CD4-positive, alpha-beta T cell (primary cell): ENCODE measurements around the gene TGM5. TPM values are rescaled to one million over a fixed set of nuclear protein-coding genes. Genes with fewer than 3 reads are reported as not detected.

Experiments used
- ATAC-seq: fragments of 200-7000 bp; cut with Tn5 transposase; one replicate; pipeline ENCODE4 v1.10.0; 2022; ENCODE audit warnings: mild to moderate bottlenecking; ENCODE audit not compliant: poor library complexity
- CTCF ChIA-PET: fragments of 350-600 bp; sonication (Branson Sonifier 250); formaldehyde crosslinking; loops from one replicate; lab custom pipeline; 2021; ENCODE audit warnings: antibody characterized with exemption, inconsistent platforms; lab: Charles Lee
- POLR2A ChIA-PET: fragments of 350-600 bp; sonication (Branson Sonifier 250); formaldehyde crosslinking; loops from one replicate; lab custom pipeline; 2021; ENCODE audit warnings: antibody characterized with exemption, inconsistent platforms; lab: Charles Lee
- DNase-seq, 14 experiments: peaks; one replicate each; pipeline ENCODE4 v3.0.0-alpha.2; 2013 to 2020; ENCODE audit warnings: mixed read lengths in 2 of 14
- H3K27ac ChIP-seq, 2 donors: one replicate each; pipeline versions ENCODE4 v1.5.1 to v1.7.0; 2013; ENCODE audit warnings: low read length in 2 of 2, low read depth in 1 of 2, mild to moderate bottlenecking in 1 of 2
- H3K27me3 ChIP-seq, 2 experiments: 1 replicate in 1 of 2; 2 replicates in 1 of 2; pipeline versions ENCODE4 v1.6.1 to v1.7.0; 2013; ENCODE audit warnings: low read length in 2 of 2, control low read depth in 1 of 2, mild to moderate bottlenecking in 1 of 2, moderate library complexity in 1 of 2; ENCODE audit not compliant: insufficient read depth in 2 of 2, control insufficient read depth in 1 of 2
- H3K36me3 ChIP-seq: one replicate; pipeline ENCODE4 v1.6.1; 2013; ENCODE audit warnings: low read length, control low read depth; ENCODE audit not compliant: insufficient read depth
- H3K4me1 ChIP-seq: one replicate; pipeline ENCODE4 v1.6.1; 2013; ENCODE audit warnings: low read length, control low read depth; ENCODE audit not compliant: insufficient read depth
- H3K4me3 ChIP-seq: one replicate; pipeline ENCODE4 v1.5.1; 2013; ENCODE audit warnings: mild to moderate bottlenecking, low read length, moderate library complexity
- H3K9me3 ChIP-seq, 2 experiments: 1 replicate in 1 of 2; 2 replicates in 1 of 2; pipeline versions ENCODE4 v1.6.1 to v1.7.0; 2013; ENCODE audit warnings: low read length in 2 of 2, mild to moderate bottlenecking in 2 of 2, control low read depth in 1 of 2, moderate library complexity in 1 of 2; ENCODE audit not compliant: control insufficient read depth in 1 of 2, insufficient read depth in 1 of 2
- H3K27ac Mint-ChIP-seq: one replicate; pipeline ENCODE4 v1.8.0; 2020; ENCODE audit warnings: mixed read lengths
- H3K27me3 Mint-ChIP-seq: one replicate; pipeline ENCODE4 v1.8.0; 2021; ENCODE audit warnings: mixed read lengths
- H3K36me3 Mint-ChIP-seq: one replicate; pipeline ENCODE4 v1.8.0; 2021; ENCODE audit warnings: low read depth, mixed read lengths
- H3K4me1 Mint-ChIP-seq: one replicate; pipeline ENCODE4 v1.8.0; 2021; ENCODE audit warnings: low read depth, mixed read lengths
- H3K4me3 Mint-ChIP-seq: one replicate; pipeline ENCODE4 v1.8.0; 2020; ENCODE audit warnings: mild to moderate bottlenecking, mixed read lengths
- H3K9me3 Mint-ChIP-seq: one replicate; pipeline ENCODE4 v1.8.0; 2020; ENCODE audit warnings: mixed read lengths
- CTCF ChIP-seq: fragments of 200-600 bp; IDR thresholded peaks from one replicate; pipeline ENCODE4 v1.8.0; 2022; ENCODE audit warnings: antibody characterized with exemption, mild to moderate bottlenecking
- intact Hi-C, 2 experiments: fragments of 100-400 bp; cut with DNase I in 1 of 2; cut with micrococcal nuclease in 1 of 2; formaldehyde crosslinking; loops; one replicate each; pipeline versions ENCODE4 v1.15.1 to v1.9.0; 2023 to 2025; cut with DNase I, micrococcal nuclease
- total RNA-seq, 174 experiments: library from RNA in 2 of 174; stranded (reverse) in 2 of 174; gene quantifications; one replicate each; pipeline ENCODE4 v1.2.3 and lab custom pipeline; 2021 to 2026

The TGM5 gene
- total RNA-seq, 2 experiments from 2014 or later, result not detected

DNA sequence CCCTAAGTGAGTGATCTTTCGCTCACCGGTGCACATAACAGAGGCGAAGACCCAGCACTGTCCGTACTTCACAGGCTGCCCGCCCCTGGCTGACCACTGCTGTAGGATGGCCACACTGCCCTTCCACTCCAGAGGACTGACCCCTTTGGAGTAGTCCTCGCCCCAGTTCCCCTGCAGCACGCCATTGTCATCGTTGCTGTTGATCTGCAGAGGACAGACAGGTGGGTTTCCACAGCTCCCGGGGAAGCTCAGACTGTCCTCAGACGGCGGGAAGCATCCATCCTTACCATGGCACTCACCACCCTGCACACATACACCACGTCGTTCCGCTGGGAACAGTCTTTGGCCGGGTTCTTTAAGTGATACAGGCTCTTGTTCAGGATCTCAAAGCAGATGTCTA lies 20.5 kb upstream of the TGM5 start:
- ChIA-PET POLR2A (interaction anchor here (0.6 kb wide), 1 partner anchor 82 kb away, joined by 3 read pairs; no protein-coding TSS in a partner anchor), CTCF (interaction anchor here (0.7 kb wide), 1 partner anchor 62 kb away, joined by 4 read pairs; no protein-coding TSS in a partner anchor)
- peaks cover 4% of the 10 kb centered on the region for H3K4me1 Mint-ChIP-seq
- DNase-seq, result no peak
- H3K4me3 Mint-ChIP-seq, result no peak overlapping the region
- H3K9me3 Mint-ChIP-seq, result no peaks in the 10 kb centered on the region
- Histone ChIP-seq H3K27me3 (peaks cover 0 to 9% of the 10 kb centered on the region in 2 experiments), H3K4me3 (no peak overlapping the region), H3K36me3 (no peaks in the 10 kb centered on the region), H3K9me3 (no peaks in the 10 kb centered on the region), H3K27ac (no peak overlapping the region), H3K4me1 (no peaks in the 10 kb centered on the region)
- H3K36me3 Mint-ChIP-seq, result no peaks in the 10 kb centered on the region
- H3K27ac Mint-ChIP-seq, result no peak overlapping the region
- intact Hi-C loops, result no loop called here
- TF ChIP-seq CTCF, result no peak
- ATAC-seq, result no peak
- H3K27me3 Mint-ChIP-seq, result peaks cover 23% of the 10 kb centered on the region

GRCh38 chr15:43286074-43286473 lies 19.3 kb upstream of the TGM5 start:
- ATAC-seq, result no peak
- no peak overlapping the region for H3K27ac Mint-ChIP-seq
- H3K9me3 ChIP-seq, result no peaks in the 10 kb centered on the region
- no peaks in the 10 kb centered on the region for H3K36me3 ChIP-seq
- H3K4me1 Mint-ChIP-seq, result peaks cover 4% of the 10 kb centered on the region
- ChIA-PET CTCF (interaction anchor here (0.7 to 2.6 kb wide), 8 partner anchors 9 to 102 kb away, joined by 3 to 28 read pairs (median 4); partner anchors contain the start of gene TGM5), POLR2A (interaction anchor here (1.0 kb wide), 1 partner anchor 61 kb away, joined by 3 read pairs; no protein-coding TSS in a partner anchor)
- no peaks in the 10 kb centered on the region for H3K4me1 ChIP-seq
- H3K4me3 ChIP-seq, result no peak overlapping the region
- H3K4me3 Mint-ChIP-seq, result no peak overlapping the region
- no peaks in the 10 kb centered on the region for H3K9me3 Mint-ChIP-seq
- no peak for DNase-seq
- no peaks in the 10 kb centered on the region for H3K27me3 ChIP-seq
- intact Hi-C loops, result no loop called here
- no peaks in the 10 kb centered on the region for H3K36me3 Mint-ChIP-seq
- no peak overlapping the region for H3K27ac ChIP-seq
- no peak for TF ChIP-seq CTCF
- H3K27me3 Mint-ChIP-seq, result peaks cover 15% of the 10 kb centered on the region

DNA sequence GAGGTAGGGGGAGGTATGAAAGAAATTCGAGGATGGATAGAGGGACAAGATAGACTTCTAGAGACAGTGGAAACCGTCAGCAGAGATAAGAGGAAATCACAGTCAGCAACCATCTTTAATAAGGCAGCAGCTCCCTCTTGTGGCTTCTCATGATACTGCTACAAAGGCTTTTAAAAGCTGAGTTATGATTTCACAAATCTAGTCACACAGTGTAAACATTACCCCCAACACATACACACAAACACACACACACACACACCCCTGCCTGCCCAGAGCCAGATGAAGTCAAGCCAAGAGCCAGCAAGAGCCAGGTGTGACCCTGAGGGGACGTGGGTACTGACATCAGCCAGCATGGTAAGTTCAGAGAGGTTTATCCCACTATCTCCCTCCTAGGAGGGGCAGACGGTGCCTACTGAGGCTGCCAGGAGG lies 18.9 kb upstream of the TGM5 start:
- no peaks in the 10 kb centered on the region for H3K36me3 ChIP-seq
- H3K4me3 ChIP-seq, result no peak overlapping the region
- ChIA-PET POLR2A (interaction anchor here (0.5 to 1.0 kb wide), 3 partner anchors 60 to 449 kb away, joined by 3 read pairs; no protein-coding TSS in a partner anchor), CTCF (interaction anchor here (0.7 to 2.6 kb wide), 9 partner anchors 10 to 101 kb away, joined by 3 to 28 read pairs (median 4); partner anchors contain the start of gene TGM5)
- Mint-ChIP-seq H3K36me3 (no peaks in the 10 kb centered on the region), H3K4me1 (peaks cover 4% of the 10 kb centered on the region), H3K27me3 (peaks cover 15% of the 10 kb centered on the region), H3K4me3 (no peak overlapping the region), H3K9me3 (no peaks in the 10 kb centered on the region), H3K27ac (no peak overlapping the region)
- peak; percentile 74 for TF ChIP-seq CTCF
- no peaks in the 10 kb centered on the region for H3K27me3 ChIP-seq
- ATAC-seq (peak; percentile 77), DNase-seq (peak in 13 of 14 experiments; percentile 24 to 80 (median 47))
- intact Hi-C loops, result loop anchor here (1.0 to 2.0 kb wide), 4 partner anchors 60 to 581 kb away; no protein-coding TSS in a partner anchor
- no peaks in the 10 kb centered on the region for H3K4me1 ChIP-seq
- H3K9me3 ChIP-seq, result no peaks in the 10 kb centered on the region
- H3K27ac ChIP-seq, result no peak overlapping the region
